Gastroesophageal sphincter (tissue), 4 donors: Measurements from ENCODE around the gene LIAS. TPM values are rescaled to one million over a fixed set of nuclear protein-coding genes. Genes with fewer than 3 reads are reported as not detected.

Experiments used
- ATAC-seq: fragments of 150-250 bp; one replicate; pipeline ENCODE4 v1.9.1; 2016; ENCODE audit warnings: mild to moderate bottlenecking, moderate library complexity
- H3K27ac ChIP-seq, 4 donors: fragments of 200-600 bp; sonication (generic) in 3 of 4; 1 replicate in 3 of 4; 2 replicates in 1 of 4; pipeline ENCODE4 v1.5.1; 2016 to 2019
- H3K27me3 ChIP-seq: fragments of 200-600 bp; sonication (generic); one replicate; pipeline ENCODE4 v1.5.1; 2019
- H3K36me3 ChIP-seq, 2 donors: fragments of 200-600 bp; sonication (generic); one replicate each; pipeline ENCODE4 v1.5.1; 2019; ENCODE audit warnings: control low read depth in 1 of 2
- H3K4me1 ChIP-seq, 3 donors: fragments of 200-600 bp; sonication (generic); 1 replicate in 2 of 3; 2 replicates in 1 of 3; pipeline ENCODE4 v1.5.1; 2016 to 2019; ENCODE audit warnings: control low read depth in 2 of 3
- H3K4me3 ChIP-seq, 2 donors: fragments of 200-600 bp; sonication (generic); one replicate each; pipeline ENCODE4 v1.5.1; 2019; ENCODE audit warnings: mild to moderate bottlenecking in 1 of 2, moderate library complexity in 1 of 2
- H3K9me3 ChIP-seq, 3 donors: fragments of 200-600 bp; sonication (generic); one replicate each; pipeline ENCODE4 v1.5.1; 2017 to 2019; ENCODE audit warnings: control low read depth in 2 of 3
- CTCF ChIP-seq, 4 experiments: fragments of 200-600 bp in 2 of 4; fragments of 450-650 bp in 2 of 4; sonication (generic) in 1 of 4; IDR thresholded peaks; one replicate each; pipeline ENCODE4 v1.5.1; 2017 to 2019; ENCODE audit warnings: antibody characterized with exemption in 4 of 4, mild to moderate bottlenecking in 2 of 4, moderate library complexity in 2 of 4
- EP300 ChIP-seq: sonication (generic); formaldehyde crosslinking; IDR thresholded peaks from one replicate; pipeline ENCODE4 v1.6.1; 2017; ENCODE audit warnings: antibody characterized with exemption, mild to moderate bottlenecking
- POLR2A ChIP-seq, 2 donors: fragments of 450-650 bp; IDR thresholded peaks; one replicate each; pipeline ENCODE4 v1.6.1; 2017; ENCODE audit warnings: antibody characterized with exemption in 2 of 2, mild to moderate bottlenecking in 2 of 2, moderate library complexity in 1 of 2
- POLR2AphosphoS5 ChIP-seq: sonication (generic); formaldehyde crosslinking; IDR thresholded peaks from one replicate; pipeline ENCODE4 v1.6.1; 2017; ENCODE audit warnings: antibody characterized with exemption
- WGBS, 2 donors: methylation state at CpG; one replicate each; pipeline ENCODE4 v1.1.5; 2018; ENCODE audit warnings: low coverage in 1 of 2; 5-methylcytosine and 5-hydroxymethylcytosine counted together
- total RNA-seq, 4 donors: library from RNA; depleted of rRNA; stranded (reverse); fragments of >200 nt; gene quantifications; one replicate each; pipeline ENCODE4 v1.1.0, GENCODE V29; 2016

The LIAS gene
- total RNA-seq, 4 donors from 2014 or later = 7.8 to 16.8 (median 9.9) TPM

GRCh38 chr4:39426728-39427127 is 32.1 kb upstream of the LIAS start:
- Histone ChIP-seq H3K27ac (no peak overlapping the region), H3K27me3 (no peaks in the 10 kb centered on the region), H3K36me3 (no peaks in the 10 kb centered on the region), H3K4me3 (no peak overlapping the region), H3K9me3 (no peaks in the 10 kb centered on the region), H3K4me1 (no peaks in the 10 kb centered on the region)
- TF ChIP-seq POLR2AphosphoS5 (no peak), CTCF (IDR thresholded peaks at IDR 0.05) (no peak), POLR2A (IDR thresholded peaks at IDR 0.05) (no peak), EP300 (no peak)
- 100% methylated on average over 1 of the region's 1 CpG; no CpG with 5 or more reads in 1 of the 2 donors for WGBS, 2 donors
- no peak for ATAC-seq

GRCh38 chr4:39427520-39428114 is 31.2 kb upstream of the LIAS start:
- H3K36me3 ChIP-seq = no peaks in the 10 kb centered on the region
- no peaks in the 10 kb centered on the region for H3K9me3 ChIP-seq
- no peaks in the 10 kb centered on the region for H3K27me3 ChIP-seq
- 63 to 70% methylated on average over 10 of the region's 10 CpGs for WGBS, 2 donors
- no peak overlapping the region for H3K4me3 ChIP-seq
- no peak overlapping the region for H3K27ac ChIP-seq
- ATAC-seq = no peak
- TF ChIP-seq POLR2AphosphoS5 = no peak
- TF ChIP-seq CTCF (IDR thresholded peaks at IDR 0.05) = no peak
- no peak for TF ChIP-seq EP300
- TF ChIP-seq POLR2A (IDR thresholded peaks at IDR 0.05) = no peak
- H3K4me1 ChIP-seq = no peaks in the 10 kb centered on the region

GRCh38 chr4:39429476-39430334 is 29.2 kb upstream of the LIAS start:
- H3K4me1 ChIP-seq = no peaks in the 10 kb centered on the region
- 70 to 79% methylated on average over 4 of the region's 4 CpGs for WGBS, 2 donors
- no peak for TF ChIP-seq CTCF (IDR thresholded peaks at IDR 0.05)
- TF ChIP-seq POLR2AphosphoS5 = no peak
- no peak for TF ChIP-seq POLR2A (IDR thresholded peaks at IDR 0.05)
- TF ChIP-seq EP300 = no peak
- no peak overlapping the region for H3K27ac ChIP-seq
- no peaks in the 10 kb centered on the region for H3K36me3 ChIP-seq
- H3K9me3 ChIP-seq = no peaks in the 10 kb centered on the region
- H3K4me3 ChIP-seq = no peak overlapping the region
- ATAC-seq = no peak
- H3K27me3 ChIP-seq = no peaks in the 10 kb centered on the region

- Histone ChIP-seq H3K36me3 (no peaks in the 10 kb centered on the region), H3K4me1 (no peaks in the 10 kb centered on the region), H3K27ac (no peak overlapping the region), H3K27me3 (no peaks in the 10 kb centered on the region), H3K9me3 (no peaks in the 10 kb centered on the region), H3K4me3 (no peak overlapping the region)
- 89 to 94% methylated on average over 11 of the region's 11 CpGs for WGBS, 2 donors
- TF ChIP-seq CTCF (IDR thresholded peaks at IDR 0.05) (no peak), POLR2AphosphoS5 (no peak), POLR2A (IDR thresholded peaks at IDR 0.05) (no peak), EP300 (no peak)
- no peak for ATAC-seq
These were observed 24.9 kb upstream of the LIAS start for GRCh38 chr4:39433878-39434492.
